Central memory CD4-positive, alpha-beta T cell (primary cell): Measurements from ENCODE around the gene RNF40.
A peak's percentile ranks its signal among the peaks of the same experiment; 100 is the strongest.

Source experiments
- DNase-seq: peaks from one replicate; pipeline ENCODE4 v3.0.0; 2022
- total RNA-seq, 3 experiments: gene quantifications; one replicate each; lab custom pipeline; 2026; lab: John Stamatoyannopoulos, UW

The RNF40 gene
- total RNA-seq, result 89.9 to 154 (median 113) reads per million in 3 experiments

DNA sequence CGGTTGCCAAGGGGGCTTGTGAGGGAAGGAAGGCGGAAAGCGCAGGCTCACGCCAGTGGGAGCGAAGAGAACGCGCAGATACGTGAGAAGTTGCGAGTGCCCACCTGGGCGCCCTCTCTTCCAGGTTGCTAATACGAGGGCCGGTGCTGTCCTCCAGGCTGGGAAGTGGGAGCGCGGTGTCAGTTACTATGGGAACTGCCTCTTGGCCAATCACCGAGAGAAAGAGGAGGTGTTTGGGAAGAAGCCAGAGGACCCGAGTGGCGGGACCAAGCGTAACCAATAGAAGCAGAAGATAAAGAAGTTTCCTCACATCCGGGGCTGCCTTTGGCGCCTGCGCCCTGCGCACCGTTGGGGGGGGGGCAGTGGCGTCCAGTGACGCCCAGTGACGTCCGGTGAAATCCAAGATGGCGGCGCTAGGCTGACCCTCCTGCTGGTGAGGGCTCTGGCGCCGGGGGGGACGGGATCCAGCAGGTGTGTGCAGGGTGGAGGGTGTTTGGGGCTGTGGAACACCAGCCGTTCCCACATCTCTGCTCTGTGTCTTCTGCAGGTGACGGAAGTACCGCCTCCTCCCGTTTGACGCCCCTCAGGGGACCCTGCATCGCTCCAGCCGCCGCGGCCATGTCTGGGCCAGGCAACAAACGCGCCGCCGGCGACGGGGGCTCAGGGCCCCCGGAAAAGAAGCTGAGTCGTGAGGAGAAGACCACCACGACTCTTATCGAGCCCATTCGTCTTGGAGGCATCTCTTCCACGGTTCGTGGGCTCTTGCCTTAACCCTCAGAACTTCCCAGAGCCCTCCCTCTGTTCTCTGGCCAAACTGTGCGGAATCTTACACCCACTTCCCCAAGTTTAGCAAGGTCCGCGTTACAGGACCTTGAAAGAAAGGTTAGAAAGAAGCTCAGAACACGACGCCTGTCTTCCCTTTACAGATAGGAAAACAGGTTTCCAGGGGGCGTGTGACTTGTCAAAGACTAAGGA, at the start of gene RNF40, which contains the start of gene CFAP119:
TSS of gene RNF40 (plus strand) at position 395 of the 975 bp plus-strand sequence. CDS start at position 619, 224 bp downstream.
TSS of gene CFAP119 (minus strand) at position 135 of the 975 bp plus-strand sequence. CDS start 314 bp downstream, outside the sequence.
- DNase-seq, result peak; percentile 92

DNA sequence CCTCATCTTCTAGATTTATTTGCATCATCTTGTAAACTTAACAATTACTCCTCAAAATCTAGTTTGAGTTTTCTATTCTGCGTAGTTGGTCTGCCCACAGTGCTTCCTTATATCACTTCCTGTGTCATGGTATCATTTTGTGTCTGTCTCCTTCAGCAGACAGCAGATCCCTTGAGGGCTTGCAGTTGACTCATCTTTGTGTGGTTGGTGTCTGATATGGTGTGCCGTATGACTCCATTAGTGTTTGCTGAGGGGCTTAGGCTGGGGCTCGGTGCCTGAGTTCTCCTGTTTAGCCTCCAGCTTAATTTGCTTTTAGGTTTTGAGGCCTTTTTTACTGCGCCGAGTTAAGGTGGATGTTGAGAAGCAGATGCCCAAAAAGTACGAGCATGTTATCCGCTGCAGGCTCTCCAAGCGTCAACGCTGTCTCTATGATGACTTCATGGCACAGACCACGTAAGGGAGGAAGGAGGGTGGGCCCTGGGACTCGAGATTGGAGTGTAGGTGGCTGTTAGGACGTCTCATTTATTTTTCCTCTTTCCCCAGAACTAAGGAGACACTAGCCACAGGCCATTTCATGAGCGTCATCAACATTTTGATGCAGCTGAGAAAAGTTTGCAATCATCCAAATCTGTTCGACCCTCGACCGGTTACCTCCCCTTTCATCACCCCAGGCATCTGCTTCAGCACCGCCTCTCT, 46.2 kb upstream of the RNF40 start:
- peak; percentile 48 for DNase-seq

DNA sequence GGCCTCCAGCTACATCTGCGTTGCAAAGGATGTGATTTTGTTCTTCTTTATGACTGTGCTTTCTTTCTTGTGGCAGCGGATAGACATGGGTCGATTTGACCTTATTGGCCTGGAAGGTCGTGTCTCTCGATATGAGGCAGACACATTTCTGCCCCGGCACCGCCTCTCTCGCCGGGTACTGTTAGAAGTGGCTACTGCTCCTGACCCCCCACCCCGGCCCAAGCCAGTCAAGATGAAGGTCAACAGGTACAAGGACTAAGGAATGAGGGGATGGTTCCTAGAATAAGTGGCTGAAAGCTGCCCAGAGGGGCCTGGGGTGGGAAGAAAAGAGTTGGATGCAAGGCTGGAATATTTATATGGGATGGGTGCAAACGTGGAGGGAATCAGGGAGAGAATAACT, 42.0 kb upstream of the RNF40 start:
- no peak for DNase-seq

DNA sequence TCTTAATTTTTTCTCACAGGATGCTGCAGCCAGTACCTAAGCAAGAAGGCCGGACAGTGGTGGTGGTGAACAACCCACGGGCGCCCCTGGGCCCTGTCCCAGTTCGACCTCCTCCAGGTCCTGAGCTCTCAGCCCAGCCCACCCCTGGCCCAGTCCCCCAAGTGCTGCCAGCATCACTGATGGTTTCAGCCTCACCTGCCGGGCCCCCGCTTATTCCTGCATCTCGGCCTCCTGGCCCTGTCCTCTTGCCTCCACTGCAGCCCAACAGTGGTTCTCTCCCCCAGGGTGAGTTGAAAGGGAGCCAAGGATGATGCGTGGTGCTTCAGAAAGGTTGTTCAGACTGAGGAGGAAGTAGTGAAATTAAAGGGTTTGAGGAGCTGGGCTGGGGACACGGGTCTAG, 41.4 kb upstream of the RNF40 start:
- DNase-seq, result no peak

- no peak for DNase-seq
Measured at GRCh38 chr16:30721167-30721566, 41.0 kb upstream of the RNF40 start.

GRCh38 chr16:30721606-30722005, 40.5 kb upstream of the RNF40 start:
- DNase-seq, result no peak

DNA sequence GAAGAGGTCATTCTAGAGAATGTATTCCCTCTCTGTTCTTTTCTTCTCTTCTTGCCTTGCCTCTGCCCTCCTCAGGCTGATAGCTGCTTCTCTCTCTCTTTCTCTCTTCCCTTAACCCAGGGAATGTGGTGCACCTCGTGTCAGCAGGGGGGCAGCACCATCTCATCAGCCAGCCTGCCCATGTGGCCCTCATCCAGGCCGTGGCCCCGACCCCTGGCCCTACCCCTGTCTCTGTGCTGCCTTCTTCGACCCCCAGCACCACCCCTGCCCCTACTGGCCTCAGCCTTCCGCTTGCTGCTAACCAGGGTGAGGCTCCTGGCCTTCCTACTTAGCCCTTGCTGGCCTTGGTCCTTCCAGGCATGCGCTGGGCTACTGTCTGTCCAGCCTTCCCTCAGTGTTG, 39.7 kb upstream of the RNF40 start:
- DNase-seq, result no peak

DNA sequence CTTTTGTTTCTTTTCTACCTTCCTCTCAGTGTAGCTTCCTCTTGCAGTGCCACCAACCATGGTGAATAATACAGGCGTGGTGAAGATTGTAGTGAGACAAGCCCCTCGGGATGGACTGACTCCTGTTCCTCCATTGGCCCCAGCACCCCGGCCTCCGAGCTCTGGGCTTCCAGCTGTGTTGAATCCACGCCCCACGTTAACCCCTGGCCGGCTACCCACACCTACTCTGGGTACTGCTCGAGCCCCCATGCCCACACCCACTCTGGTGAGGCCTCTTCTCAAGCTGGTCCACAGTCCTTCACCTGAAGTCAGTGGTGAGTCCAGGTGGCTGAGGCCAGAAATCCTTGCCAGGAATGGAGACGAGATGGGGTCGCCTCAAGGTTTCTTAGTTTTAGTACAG, 39.2 kb upstream of the RNF40 start:
- DNase-seq, result no peak

- no peak for DNase-seq
Measured at GRCh38 chr16:30723725-30724355, 38.3 kb upstream of the RNF40 start.

- no peak for DNase-seq
Measured at GRCh38 chr16:30724641-30725417, 37.3 kb upstream of the RNF40 start.

DNA sequence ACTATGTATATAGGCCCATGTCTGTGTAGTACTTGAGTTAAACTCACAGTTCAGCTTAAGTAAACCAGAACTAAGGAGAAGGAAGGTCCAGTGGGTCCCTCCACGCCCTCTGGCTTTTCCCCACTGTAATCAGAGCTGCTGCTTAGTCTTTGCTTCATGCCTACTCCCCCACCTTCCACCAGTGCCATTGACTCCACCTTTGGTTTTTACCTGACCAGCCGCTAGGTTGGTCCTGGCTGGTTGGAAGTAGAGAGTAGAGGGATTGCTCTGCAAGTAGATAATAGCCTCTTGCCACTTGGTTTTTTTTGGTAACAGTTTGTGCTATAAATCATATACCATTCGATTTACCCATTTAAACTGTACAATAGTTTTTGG, 36.7 kb upstream of the RNF40 start:
- DNase-seq, result no peak

GRCh38 chr16:30728321-30728720, 33.8 kb upstream of the RNF40 start:
- no peak for DNase-seq

DNA sequence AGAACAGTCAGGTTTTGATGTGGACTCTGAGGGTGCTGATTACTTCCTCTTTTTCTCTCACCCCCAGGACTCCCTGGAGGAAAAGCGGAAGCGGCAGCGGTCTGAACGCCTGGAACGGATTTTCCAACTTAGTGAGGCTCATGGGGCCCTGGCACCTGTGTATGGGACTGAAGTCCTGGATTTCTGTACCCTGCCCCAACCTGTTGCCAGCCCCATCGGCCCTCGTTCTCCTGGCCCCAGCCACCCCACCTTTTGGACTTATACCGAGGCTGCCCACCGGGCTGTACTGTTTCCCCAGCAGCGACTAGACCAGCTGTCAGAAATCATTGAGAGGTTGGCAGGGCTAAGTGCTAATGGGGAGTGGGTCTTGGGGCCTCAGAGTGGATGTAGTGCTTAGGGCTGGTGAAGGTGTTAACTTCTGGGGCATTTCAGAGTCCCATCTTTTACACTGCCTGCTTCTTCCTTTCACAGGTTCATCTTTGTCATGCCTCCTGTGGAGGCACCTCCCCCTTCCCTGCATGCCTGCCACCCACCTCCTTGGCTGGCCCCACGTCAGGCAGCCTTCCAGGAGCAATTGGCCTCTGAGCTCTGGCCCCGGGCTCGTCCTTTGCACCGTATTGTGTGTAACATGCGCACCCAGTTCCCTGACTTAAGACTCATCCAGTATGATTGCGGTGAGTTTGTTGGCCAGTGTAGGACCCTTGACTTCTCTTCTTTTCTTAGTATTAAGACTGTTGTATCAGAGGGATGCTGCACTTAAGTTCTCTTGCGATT, 33.0 kb upstream of the RNF40 start:
- no peak for DNase-seq

- no peak for DNase-seq
Measured at GRCh38 chr16:30731411-30731810, 30.7 kb upstream of the RNF40 start.

GRCh38 chr16:30736995-30737793, 24.9 kb upstream of the RNF40 start:
- no peak for DNase-seq

- no peak for DNase-seq
Measured at GRCh38 chr16:30737794-30738648, 24.1 kb upstream of the RNF40 start.

DNA sequence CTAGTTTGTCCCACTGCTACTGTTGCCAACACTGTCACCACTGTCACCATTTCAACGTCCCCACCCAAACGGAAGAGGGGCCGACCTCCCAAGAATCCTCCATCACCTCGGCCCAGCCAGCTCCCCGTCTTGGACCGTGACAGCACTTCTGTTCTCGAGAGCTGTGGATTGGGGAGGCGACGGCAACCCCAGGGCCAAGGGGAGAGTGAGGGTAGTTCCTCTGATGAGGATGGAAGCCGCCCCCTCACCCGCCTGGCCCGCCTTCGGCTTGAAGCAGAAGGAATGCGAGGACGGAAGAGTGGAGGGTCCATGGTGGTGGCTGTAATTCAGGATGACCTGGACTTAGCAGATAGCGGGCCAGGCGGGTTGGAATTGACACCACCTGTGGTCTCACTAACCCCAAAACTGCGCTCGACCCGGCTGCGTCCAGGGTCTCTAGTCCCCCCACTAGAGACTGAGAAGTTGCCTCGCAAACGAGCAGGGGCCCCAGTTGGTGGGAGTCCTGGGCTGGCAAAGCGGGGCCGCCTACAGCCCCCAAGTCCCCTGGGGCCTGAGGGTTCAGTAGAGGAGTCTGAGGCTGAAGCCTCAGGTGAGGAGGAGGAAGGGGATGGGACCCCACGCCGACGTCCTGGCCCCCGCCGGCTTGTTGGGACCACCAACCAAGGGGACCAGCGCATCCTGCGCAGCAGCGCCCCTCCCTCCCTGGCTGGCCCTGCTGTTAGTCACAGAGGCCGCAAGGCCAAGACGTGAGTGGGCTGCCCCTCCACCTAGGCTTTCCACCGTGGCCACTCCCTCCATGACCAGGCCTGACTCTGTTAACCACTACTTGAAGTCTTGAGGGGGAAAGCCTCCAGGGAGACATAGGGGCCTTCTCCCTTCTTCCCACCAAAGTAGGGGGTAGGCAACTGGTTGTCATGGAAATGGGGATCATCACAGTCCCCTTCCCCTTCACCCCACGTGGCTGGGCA, 22.9 kb upstream of the RNF40 start:
- no peak for DNase-seq
